NB4 (cell line): Measurements from ENCODE around the gene C19orf38.

Source experiments
- CTCF ChIP-seq: IDR thresholded peaks from one replicate; pipeline ENCODE4 v1.5.1; 2012; ENCODE audit warnings: low read depth, low read length
- MAX ChIP-seq: IDR thresholded peaks from 2 replicates; pipeline ENCODE4 v1.6.1; 2011; ENCODE audit warnings: low read depth, low read length
- POLR2A ChIP-seq: IDR thresholded peaks from 2 replicates; pipeline ENCODE4 v1.6.1; 2011; ENCODE audit warnings: mild to moderate bottlenecking; ENCODE audit not compliant: insufficient read length; ENCODE audit errors: extremely low read depth

GRCh38 chr19:10863107-10863717 lies 15.0 kb downstream of the C19orf38 start:
- TF ChIP-seq CTCF (no peak), POLR2A (no peak), MAX (no peak)
